HepG2 (cell line): ENCODE measurements around the gene SLC25A18.

Experiments used
- CHD2 ChIP-seq: IDR thresholded peaks from 2 replicates; pipeline ENCODE4 v1.6.1; 2011; ENCODE audit warnings: low read depth, low read length, improper control_type of control experiment
- TF ChIP-seq, protein P1 (sequence below): IDR thresholded peaks from 2 replicates; pipeline ENCODE4 v1.6.1; 2012; ENCODE audit warnings: inconsistent platforms
- TF ChIP-seq, protein P2 (sequence below), 2 experiments: sonication (generic) in 1 of 2; formaldehyde crosslinking in 1 of 2; IDR thresholded peaks; 2 replicates each; pipeline versions ENCODE4 v1.5.1 to v1.6.1; 2011 to 2020; ENCODE audit warnings: borderline replicate concordance in 1 of 2, low read depth in 1 of 2, low read length in 1 of 2, mild to moderate bottlenecking in 1 of 2, missing genetic modification reagents in 1 of 2, moderate library complexity in 1 of 2

DNA sequence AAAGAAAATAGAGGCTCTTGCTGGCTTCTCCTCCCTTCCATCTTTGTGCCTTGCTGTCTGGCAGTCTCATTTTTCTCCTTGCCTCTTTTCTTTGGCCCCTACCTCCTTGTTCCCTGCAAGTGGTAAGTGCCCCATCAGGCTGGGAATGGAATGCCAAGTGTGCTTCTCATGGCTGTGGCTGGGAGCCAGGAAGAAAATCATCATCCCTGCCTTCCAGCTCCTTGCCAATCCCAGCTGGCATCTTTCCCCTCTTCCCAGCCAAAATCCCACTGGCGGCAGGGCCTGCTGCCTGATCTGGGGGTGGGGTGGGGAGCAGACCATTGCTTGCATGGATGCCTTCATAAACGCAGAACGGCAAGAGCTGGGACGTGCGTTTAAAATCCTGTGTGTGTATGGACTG is 27.0 kb upstream of the SLC25A18 start:
- TF ChIP-seq CHD2, result no peak
- TF ChIP-seq, protein P1, sequence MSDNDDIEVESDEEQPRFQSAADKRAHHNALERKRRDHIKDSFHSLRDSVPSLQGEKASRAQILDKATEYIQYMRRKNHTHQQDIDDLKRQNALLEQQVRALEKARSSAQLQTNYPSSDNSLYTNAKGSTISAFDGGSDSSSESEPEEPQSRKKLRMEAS, result no peak
- TF ChIP-seq, protein P2, sequence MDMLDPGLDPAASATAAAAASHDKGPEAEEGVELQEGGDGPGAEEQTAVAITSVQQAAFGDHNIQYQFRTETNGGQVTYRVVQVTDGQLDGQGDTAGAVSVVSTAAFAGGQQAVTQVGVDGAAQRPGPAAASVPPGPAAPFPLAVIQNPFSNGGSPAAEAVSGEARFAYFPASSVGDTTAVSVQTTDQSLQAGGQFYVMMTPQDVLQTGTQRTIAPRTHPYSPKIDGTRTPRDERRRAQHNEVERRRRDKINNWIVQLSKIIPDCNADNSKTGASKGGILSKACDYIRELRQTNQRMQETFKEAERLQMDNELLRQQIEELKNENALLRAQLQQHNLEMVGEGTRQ (IDR thresholded peaks at IDR 0.05; ENCODE audit: low read depth, low read length), result no peak
- TF ChIP-seq, protein P2 (CRISPR knock-in tag; IDR thresholded peaks at IDR 0.05; ENCODE audit: borderline replicate concordance), result no peak
